GM12873 (cell line): ENCODE data around the gene LAPTM5.
A peak's percentile ranks its signal among the peaks of the same experiment; 100 is the strongest.

Experiments
- CTCF ChIP-seq: IDR thresholded peaks from 2 replicates; pipeline ENCODE4 v1.5.1; 2012; ENCODE audit warnings: low read depth, mild to moderate bottlenecking, moderate library complexity, low read length, control low read depth; ENCODE audit not compliant: insufficient read depth; ENCODE audit errors: missing control alignments

Gene LAPTM5

GRCh38 chr1:30749691-30750583 lies 7.6 kb downstream of the LAPTM5 start:
- TF ChIP-seq CTCF = peak; percentile 3

- no peak for TF ChIP-seq CTCF
Measured at GRCh38 chr1:30748699-30749401, 8.7 kb downstream of the LAPTM5 start.

- TF ChIP-seq CTCF = no peak
Measured at GRCh38 chr1:30748098-30748698, 9.4 kb downstream of the LAPTM5 start.

GRCh38 chr1:30747033-30748008 lies 10.3 kb downstream of the LAPTM5 start:
- no peak for TF ChIP-seq CTCF

- no peak for TF ChIP-seq CTCF
Measured at GRCh38 chr1:30746212-30747032, 11.2 kb downstream of the LAPTM5 start.

- no peak for TF ChIP-seq CTCF
Measured at GRCh38 chr1:30745834-30746208, 11.8 kb downstream of the LAPTM5 start.
